HG02623 (cell line): ENCODE results near the gene TCEANC2.
"Not testable (repeated sequence)": the region's sequence is repeated elsewhere in the genome, so short reads cannot be mapped to it uniquely, and the experiment has no call there.

Source experiments
- ATAC-seq: cut with Tn5 transposase; IDR thresholded peaks from one replicate; pipeline ENCODE4 v1.9.1; 2021; ENCODE audit warnings: moderate library complexity; ENCODE audit not compliant: unreplicated experiment

Gene TCEANC2

GRCh38 chr1:54052934-54053744 is at the start of gene TCEANC2, which contains the start of gene TMEM59:
TSS of gene TCEANC2 (plus strand) at chr1:54053608. CDS start at chr1:54054423, 815 bp downstream.
TSS of gene TMEM59 (minus strand) at chr1:54053204. CDS start at chr1:54053188, 16 bp downstream.
- ATAC-seq, result peak; percentile 84

DNA sequence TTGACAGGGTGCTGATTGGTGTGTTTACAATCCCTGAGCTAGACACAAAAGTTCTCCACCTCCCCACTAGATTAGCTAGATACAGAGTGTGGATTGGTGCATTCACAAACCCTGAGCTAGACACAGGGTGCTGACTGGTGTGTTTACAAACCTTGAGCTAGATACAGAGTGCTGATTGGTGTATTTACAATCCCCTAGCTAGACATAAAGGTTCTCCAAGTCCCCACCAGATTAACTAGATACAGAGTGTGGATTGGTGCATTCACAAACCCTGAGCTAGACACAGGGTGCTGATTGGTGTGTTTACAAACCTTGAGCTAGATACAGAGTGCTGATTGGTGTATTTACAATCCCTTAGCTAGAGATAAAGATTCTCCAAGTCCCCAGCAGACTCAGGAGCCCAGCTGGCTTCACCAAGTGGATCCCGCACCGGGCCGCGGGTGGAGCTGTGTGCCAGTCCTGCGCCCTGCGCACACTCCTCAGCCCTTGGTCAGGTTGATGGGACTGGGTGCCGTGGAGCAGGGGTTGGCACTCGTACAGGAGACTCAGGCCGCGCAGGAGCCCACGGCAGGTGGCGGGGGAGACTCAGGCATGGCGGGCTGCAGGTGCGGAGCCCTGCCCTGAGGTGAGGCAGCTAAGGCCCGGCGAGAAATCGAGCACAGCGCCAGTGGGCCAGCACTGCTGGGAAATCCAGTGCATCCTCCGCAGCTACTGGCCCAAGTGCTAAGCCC is 49.5 kb upstream of the TCEANC2 start:
- ATAC-seq, result not testable (repeated sequence)

DNA sequence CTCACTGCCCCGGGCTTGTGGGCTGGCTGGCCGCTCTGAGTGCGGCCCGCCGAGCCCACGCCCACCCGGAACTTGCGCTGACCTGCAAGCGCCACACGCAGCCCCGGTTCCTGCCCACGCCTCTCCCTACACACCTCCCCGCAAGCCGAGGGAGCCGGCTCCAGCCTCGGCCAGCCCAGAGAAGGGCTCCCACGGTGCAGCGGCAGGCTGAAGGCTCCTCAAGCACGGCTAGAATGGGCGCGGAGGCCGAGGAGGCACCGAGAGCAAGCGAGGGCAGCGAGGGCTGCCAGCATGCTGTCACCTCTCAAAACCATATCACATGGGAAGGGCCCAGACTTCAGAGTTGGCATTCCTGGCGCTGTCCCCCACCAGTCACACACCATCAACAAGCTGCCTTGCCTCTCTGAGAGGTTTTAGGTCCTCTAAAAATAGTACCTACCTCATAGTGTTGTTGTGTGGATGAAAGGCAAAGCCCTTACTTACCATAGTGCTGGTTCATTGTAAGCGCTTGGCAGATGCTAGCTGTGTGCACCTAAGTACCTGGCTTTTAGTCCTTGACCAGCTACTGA is 48.8 kb upstream of the TCEANC2 start:
- no peak for ATAC-seq

- ATAC-seq, result no peak
Measured at GRCh38 chr1:54006508-54006907, 46.9 kb upstream of the TCEANC2 start.

DNA sequence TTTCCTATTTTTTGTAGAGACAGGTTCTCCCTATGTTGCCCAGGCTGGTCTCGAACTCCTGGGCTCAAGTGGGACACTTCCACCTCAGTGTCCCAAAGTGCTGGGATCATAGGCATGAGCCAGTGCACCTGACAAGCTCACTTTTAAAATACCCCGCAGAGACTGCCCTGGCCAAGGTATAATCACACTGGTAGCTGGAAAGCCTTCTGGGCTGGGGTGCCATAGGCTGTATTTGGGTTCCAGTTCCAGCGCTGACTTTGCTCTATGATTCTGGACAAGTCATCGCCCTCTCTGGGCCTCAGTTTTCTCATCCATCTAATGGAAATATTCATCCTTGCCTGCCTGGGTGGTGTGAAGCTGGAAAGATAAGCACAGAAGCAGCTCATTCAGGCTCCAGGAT is 45.8 kb upstream of the TCEANC2 start:
- ATAC-seq, result no peak

DNA sequence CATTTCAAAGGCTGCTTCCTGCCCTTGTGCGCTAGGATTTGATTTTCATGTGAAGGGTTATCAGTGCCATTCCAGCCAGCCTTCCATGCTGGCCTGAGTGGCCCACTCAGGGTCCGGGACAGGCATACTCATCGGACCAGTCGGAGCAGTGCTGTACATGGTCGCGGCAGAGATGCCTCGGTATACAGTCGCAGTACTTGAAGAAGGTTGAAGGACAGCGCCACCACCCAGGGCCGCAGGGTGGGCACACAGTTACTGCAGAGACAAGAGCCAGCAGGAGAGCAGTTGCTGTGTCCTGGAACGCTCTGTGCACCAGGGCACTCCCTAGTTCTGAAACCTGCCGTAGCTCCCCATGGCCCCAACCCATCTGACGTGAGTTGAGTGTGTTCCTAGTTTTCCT is 44.5 kb upstream of the TCEANC2 start:
- no peak for ATAC-seq

DNA sequence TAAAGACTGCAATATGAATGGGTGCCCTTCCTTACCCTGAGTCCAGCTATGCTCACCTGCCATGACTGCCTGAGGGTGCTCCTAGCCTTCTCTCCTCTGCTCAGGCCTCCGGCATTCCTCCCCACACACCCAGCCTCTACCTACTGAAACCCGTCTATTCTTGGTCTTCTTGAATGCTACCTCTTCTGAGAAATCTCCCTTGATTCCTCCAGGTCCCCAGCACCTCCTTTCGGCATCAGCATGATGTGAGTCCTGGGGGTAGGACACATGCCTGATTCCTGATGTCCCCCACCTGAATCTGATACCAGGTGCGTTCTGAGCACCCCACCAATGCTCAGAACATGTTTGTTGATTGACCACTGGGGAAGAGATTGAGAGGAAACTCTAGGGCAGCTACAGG is 44.0 kb upstream of the TCEANC2 start:
- ATAC-seq, result no peak

- no peak for ATAC-seq
Measured at GRCh38 chr1:54010415-54011117, 42.8 kb upstream of the TCEANC2 start.

DNA sequence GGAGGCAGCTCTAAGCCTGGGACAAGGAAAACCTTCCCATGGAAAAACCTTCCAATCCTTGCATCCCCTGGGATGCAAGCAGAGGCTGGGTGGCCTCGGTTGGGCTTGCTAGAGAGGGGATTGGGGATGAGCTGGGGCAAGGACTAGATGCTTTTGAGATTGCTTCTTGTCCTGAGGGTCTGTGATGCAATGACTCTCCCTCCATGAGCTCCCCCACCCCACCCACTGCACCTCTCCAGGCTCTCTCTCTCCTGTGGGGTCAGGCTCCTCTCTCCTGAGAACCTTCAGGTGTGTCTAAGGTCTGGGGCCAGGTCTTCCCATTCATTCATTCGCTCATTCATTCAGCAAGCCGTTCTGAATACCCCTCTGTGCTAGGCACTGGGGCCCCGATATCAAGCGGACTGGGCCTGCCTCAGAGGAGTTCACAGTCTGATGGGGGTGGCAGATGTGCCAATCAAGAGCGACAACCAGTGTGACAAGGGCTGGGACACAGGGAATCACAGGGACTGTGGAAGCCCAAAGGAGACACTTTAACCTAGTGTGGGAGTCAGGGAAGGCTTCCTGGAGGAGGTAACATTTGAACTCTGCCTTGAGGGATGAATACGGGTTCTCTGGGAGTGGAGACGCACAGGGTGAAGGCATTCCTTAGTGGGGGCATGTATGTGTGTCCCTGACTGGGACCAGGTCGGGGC is 41.9 kb upstream of the TCEANC2 start:
- no peak for ATAC-seq

DNA sequence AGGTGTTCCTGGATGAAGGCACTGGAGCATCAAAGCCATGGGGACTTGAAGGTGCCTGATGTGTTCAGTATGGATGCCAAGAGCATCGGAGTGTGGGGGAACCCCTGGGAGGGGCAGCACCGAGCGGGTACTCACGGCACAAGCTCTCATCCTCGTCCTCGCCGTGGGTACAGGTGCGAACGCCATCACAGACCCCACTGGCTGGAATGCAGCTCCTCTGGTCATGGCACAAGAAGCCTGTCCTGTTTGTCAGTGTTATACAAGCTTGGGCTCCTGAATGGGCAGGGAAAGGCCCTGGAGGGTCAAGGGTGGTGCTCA is 41.4 kb upstream of the TCEANC2 start:
- no peak for ATAC-seq

GRCh38 chr1:54012863-54013262 is 40.5 kb upstream of the TCEANC2 start:
- no peak for ATAC-seq

DNA sequence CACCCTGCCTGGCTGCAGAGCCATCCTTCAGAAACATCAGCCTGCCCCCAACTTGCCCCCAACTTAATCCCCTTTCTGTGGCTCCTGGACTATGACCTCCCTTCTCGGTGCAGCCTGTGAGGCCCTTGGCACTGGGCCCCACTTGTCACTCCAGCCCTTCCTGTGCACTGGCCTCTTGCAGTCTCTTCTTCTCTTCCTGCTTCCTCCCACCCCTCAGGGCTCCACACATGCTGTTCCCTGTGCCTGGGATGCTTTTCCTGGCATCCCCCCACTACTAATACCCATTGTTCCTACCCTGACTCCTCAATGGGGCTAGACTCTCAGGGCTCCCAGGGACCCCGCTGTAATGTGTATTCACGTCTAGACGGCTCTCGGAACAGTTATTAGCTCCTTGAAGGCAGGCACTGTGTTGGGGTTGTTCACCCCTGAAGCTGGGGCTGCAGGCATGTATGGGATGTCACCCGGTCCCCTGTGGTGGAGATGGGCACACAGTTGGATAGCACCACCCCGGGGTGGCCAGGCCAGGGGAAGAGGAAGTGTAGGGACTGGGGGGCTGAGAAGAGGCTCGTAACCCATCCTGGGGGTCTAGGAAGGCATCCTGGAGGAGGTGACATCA is 39.9 kb upstream of the TCEANC2 start:
- ATAC-seq, result no peak

- no peak for ATAC-seq
Measured at GRCh38 chr1:54014009-54014629, 39.3 kb upstream of the TCEANC2 start.

DNA sequence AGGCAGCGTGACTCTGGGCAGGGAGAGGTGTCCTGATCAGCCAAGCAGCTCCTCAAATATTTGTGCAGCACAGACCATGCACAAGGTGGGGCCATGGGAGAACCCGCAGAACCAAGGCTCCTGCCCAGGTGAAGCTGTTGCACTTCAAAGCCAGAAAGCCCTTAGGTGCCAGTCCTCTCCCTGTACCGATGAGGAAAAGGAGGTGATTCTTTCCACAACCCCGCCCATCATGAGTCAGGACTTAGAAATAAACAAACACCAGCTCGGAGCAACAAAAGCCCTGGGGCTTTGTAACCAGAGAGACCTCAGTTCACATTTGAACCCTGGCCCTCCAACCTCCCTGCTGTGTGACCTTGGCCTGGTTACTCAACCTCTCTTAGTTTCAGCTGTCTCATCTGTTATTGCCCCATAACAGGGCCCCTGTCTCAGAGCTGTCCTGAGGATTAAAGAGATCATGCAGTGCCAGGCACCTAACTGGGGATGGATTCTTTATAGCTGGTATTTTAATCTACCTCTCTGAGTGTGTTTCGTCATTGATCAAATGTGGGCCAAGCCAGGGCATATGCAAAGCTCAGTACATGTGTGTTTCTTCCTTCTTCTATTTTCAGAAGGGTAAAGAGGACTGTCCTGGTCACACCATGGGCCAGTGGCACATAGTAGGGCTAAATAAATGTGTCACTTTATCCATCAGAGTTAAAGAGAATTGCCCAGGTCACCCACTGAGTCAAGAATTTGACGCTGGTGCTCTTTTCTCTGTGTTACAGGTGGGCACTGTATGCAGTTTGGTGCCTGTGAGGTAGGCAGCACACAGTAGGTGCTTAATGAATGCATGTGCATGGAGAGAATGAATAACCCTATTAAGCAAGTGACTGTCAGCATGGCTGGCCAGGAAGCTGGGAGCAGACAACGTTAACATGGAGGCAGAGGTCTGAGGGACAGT is 36.8 kb upstream of the TCEANC2 start:
- ATAC-seq, result no peak

GRCh38 chr1:54017979-54018378 is 35.4 kb upstream of the TCEANC2 start, which contains the start of gene LDLRAD1:
TSS of gene LDLRAD1 (minus strand) at chr1:54018186. CDS start at chr1:54018112, 74 bp downstream.
- no peak for ATAC-seq

GRCh38 chr1:54018635-54019034 is 34.8 kb upstream of the TCEANC2 start:
- no peak for ATAC-seq

DNA sequence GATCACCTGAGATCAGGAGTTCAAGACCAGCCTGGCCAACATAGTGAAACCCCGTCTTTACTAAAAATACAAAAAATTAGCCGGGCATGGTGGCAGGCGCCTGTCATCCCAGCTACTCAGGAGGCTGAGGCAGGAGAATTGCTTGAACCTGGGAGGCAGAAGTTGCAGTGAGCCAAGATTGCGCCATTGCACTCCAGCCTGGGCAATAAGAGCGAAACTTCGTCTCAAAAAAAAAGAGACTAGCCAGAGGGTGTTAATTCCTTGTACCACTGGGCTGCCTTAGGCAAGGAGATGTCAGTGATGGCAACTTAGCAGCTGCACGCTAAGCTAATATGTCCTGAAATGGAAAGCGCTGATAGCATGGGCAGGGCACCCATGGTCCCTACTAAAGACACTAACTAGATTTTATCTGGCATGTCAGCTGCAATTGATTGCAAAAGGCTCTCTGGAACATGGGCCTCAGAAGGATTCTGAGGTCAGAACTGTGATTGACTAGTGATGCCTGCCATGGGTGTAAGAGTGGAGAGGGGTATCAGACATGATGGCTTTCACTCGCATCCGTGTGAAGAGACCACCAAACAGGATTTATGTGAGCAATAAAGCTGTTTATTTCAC is 33.7 kb upstream of the TCEANC2 start:
- not testable (repeated sequence) for ATAC-seq

- ATAC-seq, result no peak
Measured at GRCh38 chr1:54024358-54024757, 29.1 kb upstream of the TCEANC2 start.
